HEK293 (cell line): ENCODE results near the gene AKT1.

Experiments
- ZBTB7A ChIP-seq: fragments of 450-650 bp; formaldehyde crosslinking; IDR thresholded peaks from 2 replicates; pipeline ENCODE4 v1.5.1; 2016; ENCODE audit warnings: low read depth, missing biosample characterization, missing genetic modification characterization
- ZIC2 ChIP-seq: fragments of 450-650 bp; formaldehyde crosslinking; IDR thresholded peaks from 2 replicates; pipeline ENCODE4 v1.5.1; 2016; ENCODE audit warnings: missing biosample characterization, missing genetic modification characterization
- ZNF114 ChIP-seq: fragments of 450-650 bp; formaldehyde crosslinking; IDR thresholded peaks from 2 replicates; pipeline ENCODE4 v1.5.0; 2017; ENCODE audit warnings: missing biosample characterization, missing genetic modification characterization
- ZNF560 ChIP-seq: fragments of 450-650 bp; formaldehyde crosslinking; IDR thresholded peaks from 2 replicates; pipeline ENCODE4 v1.5.1; 2017; ENCODE audit warnings: missing biosample characterization, missing genetic modification characterization, borderline replicate concordance
- ZNF561 ChIP-seq: fragments of 450-650 bp; IDR thresholded peaks from 2 replicates; pipeline ENCODE4 v1.5.1; 2018; ENCODE audit warnings: missing biosample characterization, missing genetic modification characterization, borderline replicate concordance
- TF ChIP-seq, protein P1 (sequence below): fragments of 450-650 bp; formaldehyde crosslinking; IDR thresholded peaks from 2 replicates; pipeline ENCODE4 v1.5.1; 2016; ENCODE audit warnings: missing biosample characterization, missing genetic modification characterization, low read depth
- TF ChIP-seq, protein P2 (sequence below): fragments of 450-650 bp; formaldehyde crosslinking; IDR thresholded peaks from 2 replicates; pipeline ENCODE4 v1.5.1; 2017; ENCODE audit warnings: missing biosample characterization, missing genetic modification characterization
- TF ChIP-seq, protein P3 (sequence below): fragments of 450-650 bp; formaldehyde crosslinking; IDR thresholded peaks from 2 replicates; pipeline ENCODE4 v1.5.1; 2016; ENCODE audit warnings: missing biosample characterization, missing genetic modification characterization, low read depth
- TF ChIP-seq, protein P4 (sequence below): fragments of 450-650 bp; formaldehyde crosslinking; IDR thresholded peaks from 2 replicates; pipeline ENCODE4 v1.5.1; 2016; ENCODE audit warnings: missing biosample characterization, missing genetic modification characterization
- TF ChIP-seq, protein P5 (sequence below): fragments of 450-650 bp; formaldehyde crosslinking; IDR thresholded peaks from 2 replicates; pipeline ENCODE4 v1.5.1; 2017; ENCODE audit warnings: missing biosample characterization, mild to moderate bottlenecking, missing genetic modification characterization, moderate library complexity

DNA sequence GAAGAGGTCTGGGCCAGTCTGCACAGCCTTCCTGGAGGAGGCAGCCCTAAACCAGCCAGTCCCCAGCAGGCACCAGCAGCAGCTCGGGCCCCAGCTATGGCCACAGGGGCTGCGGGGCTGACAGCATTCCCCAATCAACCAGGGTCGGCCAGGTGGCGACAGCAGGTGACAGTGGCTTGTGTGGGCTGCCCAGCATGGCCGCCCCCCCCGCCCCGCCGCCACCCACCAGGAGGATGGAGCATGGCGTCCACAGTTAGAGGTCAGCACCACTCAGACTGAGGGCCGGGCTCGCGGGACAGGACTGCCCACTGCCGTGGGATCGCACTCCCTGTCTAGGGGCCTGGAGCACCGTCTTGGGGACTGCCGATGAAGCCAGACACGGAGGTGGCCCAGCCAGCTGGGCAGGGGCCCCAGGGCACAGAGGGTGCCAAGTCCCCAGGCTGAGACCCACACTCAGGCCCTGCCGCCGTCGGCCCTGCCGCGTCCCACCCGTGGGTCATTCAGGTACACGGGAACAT, 15.0 kb downstream of the AKT1 start:
- TF ChIP-seq ZNF561 (tag by site-specific recombination) (no peak), ZNF114 (tag by site-specific recombination) (no peak), ZIC2 (tag by site-specific recombination) (no peak), ZBTB7A (tag by site-specific recombination) (no peak), ZNF560 (no peak)
- TF ChIP-seq, protein P1, sequence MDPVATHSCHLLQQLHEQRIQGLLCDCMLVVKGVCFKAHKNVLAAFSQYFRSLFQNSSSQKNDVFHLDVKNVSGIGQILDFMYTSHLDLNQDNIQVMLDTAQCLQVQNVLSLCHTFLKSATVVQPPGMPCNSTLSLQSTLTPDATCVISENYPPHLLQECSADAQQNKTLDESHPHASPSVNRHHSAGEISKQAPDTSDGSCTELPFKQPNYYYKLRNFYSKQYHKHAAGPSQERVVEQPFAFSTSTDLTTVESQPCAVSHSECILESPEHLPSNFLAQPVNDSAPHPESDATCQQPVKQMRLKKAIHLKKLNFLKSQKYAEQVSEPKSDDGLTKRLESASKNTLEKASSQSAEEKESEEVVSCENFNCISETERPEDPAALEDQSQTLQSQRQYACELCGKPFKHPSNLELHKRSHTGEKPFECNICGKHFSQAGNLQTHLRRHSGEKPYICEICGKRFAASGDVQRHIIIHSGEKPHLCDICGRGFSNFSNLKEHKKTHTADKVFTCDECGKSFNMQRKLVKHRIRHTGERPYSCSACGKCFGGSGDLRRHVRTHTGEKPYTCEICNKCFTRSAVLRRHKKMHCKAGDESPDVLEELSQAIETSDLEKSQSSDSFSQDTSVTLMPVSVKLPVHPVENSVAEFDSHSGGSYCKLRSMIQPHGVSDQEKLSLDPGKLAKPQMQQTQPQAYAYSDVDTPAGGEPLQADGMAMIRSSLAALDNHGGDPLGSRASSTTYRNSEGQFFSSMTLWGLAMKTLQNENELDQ, result no peak
- TF ChIP-seq, protein P2, sequence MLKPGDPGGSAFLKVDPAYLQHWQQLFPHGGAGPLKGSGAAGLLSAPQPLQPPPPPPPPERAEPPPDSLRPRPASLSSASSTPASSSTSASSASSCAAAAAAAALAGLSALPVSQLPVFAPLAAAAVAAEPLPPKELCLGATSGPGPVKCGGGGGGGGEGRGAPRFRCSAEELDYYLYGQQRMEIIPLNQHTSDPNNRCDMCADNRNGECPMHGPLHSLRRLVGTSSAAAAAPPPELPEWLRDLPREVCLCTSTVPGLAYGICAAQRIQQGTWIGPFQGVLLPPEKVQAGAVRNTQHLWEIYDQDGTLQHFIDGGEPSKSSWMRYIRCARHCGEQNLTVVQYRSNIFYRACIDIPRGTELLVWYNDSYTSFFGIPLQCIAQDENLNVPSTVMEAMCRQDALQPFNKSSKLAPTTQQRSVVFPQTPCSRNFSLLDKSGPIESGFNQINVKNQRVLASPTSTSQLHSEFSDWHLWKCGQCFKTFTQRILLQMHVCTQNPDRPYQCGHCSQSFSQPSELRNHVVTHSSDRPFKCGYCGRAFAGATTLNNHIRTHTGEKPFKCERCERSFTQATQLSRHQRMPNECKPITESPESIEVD (tag by site-specific recombination), result no peak
- TF ChIP-seq, protein P3, sequence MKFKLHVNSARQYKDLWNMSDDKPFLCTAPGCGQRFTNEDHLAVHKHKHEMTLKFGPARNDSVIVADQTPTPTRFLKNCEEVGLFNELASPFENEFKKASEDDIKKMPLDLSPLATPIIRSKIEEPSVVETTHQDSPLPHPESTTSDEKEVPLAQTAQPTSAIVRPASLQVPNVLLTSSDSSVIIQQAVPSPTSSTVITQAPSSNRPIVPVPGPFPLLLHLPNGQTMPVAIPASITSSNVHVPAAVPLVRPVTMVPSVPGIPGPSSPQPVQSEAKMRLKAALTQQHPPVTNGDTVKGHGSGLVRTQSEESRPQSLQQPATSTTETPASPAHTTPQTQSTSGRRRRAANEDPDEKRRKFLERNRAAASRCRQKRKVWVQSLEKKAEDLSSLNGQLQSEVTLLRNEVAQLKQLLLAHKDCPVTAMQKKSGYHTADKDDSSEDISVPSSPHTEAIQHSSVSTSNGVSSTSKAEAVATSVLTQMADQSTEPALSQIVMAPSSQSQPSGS, result no peak
- TF ChIP-seq, protein P4, sequence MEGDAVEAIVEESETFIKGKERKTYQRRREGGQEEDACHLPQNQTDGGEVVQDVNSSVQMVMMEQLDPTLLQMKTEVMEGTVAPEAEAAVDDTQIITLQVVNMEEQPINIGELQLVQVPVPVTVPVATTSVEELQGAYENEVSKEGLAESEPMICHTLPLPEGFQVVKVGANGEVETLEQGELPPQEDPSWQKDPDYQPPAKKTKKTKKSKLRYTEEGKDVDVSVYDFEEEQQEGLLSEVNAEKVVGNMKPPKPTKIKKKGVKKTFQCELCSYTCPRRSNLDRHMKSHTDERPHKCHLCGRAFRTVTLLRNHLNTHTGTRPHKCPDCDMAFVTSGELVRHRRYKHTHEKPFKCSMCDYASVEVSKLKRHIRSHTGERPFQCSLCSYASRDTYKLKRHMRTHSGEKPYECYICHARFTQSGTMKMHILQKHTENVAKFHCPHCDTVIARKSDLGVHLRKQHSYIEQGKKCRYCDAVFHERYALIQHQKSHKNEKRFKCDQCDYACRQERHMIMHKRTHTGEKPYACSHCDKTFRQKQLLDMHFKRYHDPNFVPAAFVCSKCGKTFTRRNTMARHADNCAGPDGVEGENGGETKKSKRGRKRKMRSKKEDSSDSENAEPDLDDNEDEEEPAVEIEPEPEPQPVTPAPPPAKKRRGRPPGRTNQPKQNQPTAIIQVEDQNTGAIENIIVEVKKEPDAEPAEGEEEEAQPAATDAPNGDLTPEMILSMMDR, result no peak
- TF ChIP-seq, protein P5, sequence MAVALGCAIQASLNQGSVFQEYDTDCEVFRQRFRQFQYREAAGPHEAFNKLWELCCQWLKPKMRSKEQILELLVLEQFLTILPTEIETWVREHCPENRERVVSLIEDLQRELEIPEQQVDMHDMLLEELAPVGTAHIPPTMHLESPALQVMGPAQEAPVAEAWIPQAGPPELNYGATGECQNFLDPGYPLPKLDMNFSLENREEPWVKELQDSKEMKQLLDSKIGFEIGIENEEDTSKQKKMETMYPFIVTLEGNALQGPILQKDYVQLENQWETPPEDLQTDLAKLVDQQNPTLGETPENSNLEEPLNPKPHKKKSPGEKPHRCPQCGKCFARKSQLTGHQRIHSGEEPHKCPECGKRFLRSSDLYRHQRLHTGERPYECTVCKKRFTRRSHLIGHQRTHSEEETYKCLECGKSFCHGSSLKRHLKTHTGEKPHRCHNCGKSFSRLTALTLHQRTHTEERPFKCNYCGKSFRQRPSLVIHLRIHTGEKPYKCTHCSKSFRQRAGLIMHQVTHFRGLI (tag by site-specific recombination), result no peak
